Activated CD8-positive, alpha-beta T cell treated with anti-CD3 and anti-CD28 coated beads for 36 hours (primary cell): Measurements from ENCODE around the gene BCL7A. TPM values are rescaled to one million over a fixed set of nuclear protein-coding genes. Genes with fewer than 3 reads are reported as not detected.
A peak's percentile ranks its signal among the peaks of the same experiment; 100 is the strongest.

ENCODE experiments used
- ATAC-seq: fragments of 200-7000 bp; cut with Tn5 transposase; one replicate; pipeline ENCODE4 v1.10.0; 2021; ENCODE audit warnings: mild to moderate bottlenecking, moderate library complexity
- CTCF ChIA-PET: fragments of 350-600 bp; sonication (Branson Sonifier 250); formaldehyde crosslinking; loops from one replicate; lab custom pipeline; 2021; ENCODE audit warnings: antibody characterized with exemption; lab: Charles Lee
- POLR2A ChIA-PET: fragments of 350-600 bp; sonication (Branson Sonifier 250); formaldehyde crosslinking; loops from one replicate; lab custom pipeline; 2021; ENCODE audit warnings: antibody characterized with exemption; lab: Charles Lee
- DNase-seq: peaks from one replicate; pipeline ENCODE4 v3.0.0-alpha.2; 2020
- H3K27ac Mint-ChIP-seq: one replicate; pipeline ENCODE4 v1.8.0; 2021; ENCODE audit warnings: mild to moderate bottlenecking, mixed read lengths
- H3K27me3 Mint-ChIP-seq: one replicate; pipeline ENCODE4 v1.8.0; 2021; ENCODE audit warnings: mixed read lengths
- H3K36me3 Mint-ChIP-seq: one replicate; pipeline ENCODE4 v1.8.0; 2021; ENCODE audit warnings: low read depth, mixed read lengths
- H3K4me1 Mint-ChIP-seq: one replicate; pipeline ENCODE4 v1.8.0; 2021; ENCODE audit warnings: low read depth, mixed read lengths
- H3K4me3 Mint-ChIP-seq: one replicate; pipeline ENCODE4 v1.8.0; 2021; ENCODE audit warnings: mild to moderate bottlenecking, moderate library complexity, mixed read lengths
- H3K9me3 Mint-ChIP-seq: one replicate; pipeline ENCODE4 v1.8.0; 2021; ENCODE audit warnings: mixed read lengths
- CTCF ChIP-seq: fragments of 200-600 bp; IDR thresholded peaks from one replicate; pipeline ENCODE4 v1.8.0; 2022; ENCODE audit warnings: antibody characterized with exemption, mild to moderate bottlenecking
- intact Hi-C: fragments of 100-400 bp; cut with micrococcal nuclease; formaldehyde crosslinking; loops from one replicate; pipeline ENCODE4 v1.10.0; 2022
- total RNA-seq, 2 experiments: library from RNA; stranded (reverse); gene quantifications; one replicate each; pipeline ENCODE4 v1.2.3, GENCODE V29; 2021

The BCL7A gene
- total RNA-seq, 2 experiments from 2014 or later = 6.7 to 7.3 TPM

GRCh38 chr12:122024132-122024785 lies 2.6 kb downstream of the BCL7A start:
- Mint-ChIP-seq H3K27me3 (peaks cover 15% of the 10 kb centered on the region), H3K27ac (no peak overlapping the region), H3K36me3 (peaks cover 2% of the 10 kb centered on the region), H3K9me3 (no peaks in the 10 kb centered on the region), H3K4me1 (peaks cover 23% of the 10 kb centered on the region), H3K4me3 (no peak overlapping the region)
- POLR2A ChIA-PET = interaction anchor here (0.6 to 2.3 kb wide), 2 partner anchors 16 to 32 kb away, joined by 3 to 11 read pairs; no protein-coding TSS in a partner anchor
- ATAC-seq = no peak
- DNase-seq = no peak
- intact Hi-C loops = no loop called here
- no peak for TF ChIP-seq CTCF
- CTCF ChIA-PET = interaction anchor here (1.9 kb wide), 1 partner anchor 106 kb away, joined by 5 read pairs; the partner anchor contains the start of gene CFAP251

GRCh38 chr12:122026706-122027333 lies 5.1 kb downstream of the BCL7A start:
- Mint-ChIP-seq H3K27me3 (peaks cover 5% of the 10 kb centered on the region), H3K4me1 (peaks cover 23% of the 10 kb centered on the region), H3K4me3 (no peak overlapping the region), H3K27ac (no peak overlapping the region), H3K36me3 (peaks cover under 1% of the 10 kb centered on the region), H3K9me3 (no peaks in the 10 kb centered on the region)
- intact Hi-C loops = no loop called here
- ATAC-seq (no peak), DNase-seq (no peak)
- ChIA-PET POLR2A (interaction anchor here (0.6 to 1.0 kb wide), 2 partner anchors 16 to 42 kb away, joined by 3 read pairs; no protein-coding TSS in a partner anchor), CTCF (interaction anchor here (0.8 to 1.3 kb wide), 3 partner anchors 10 to 108 kb away, joined by 3 to 5 read pairs (median 3); partner anchors contain the start of gene CFAP251)
- no peak for TF ChIP-seq CTCF

- Mint-ChIP-seq H3K4me1 (peaks cover 21% of the 10 kb centered on the region), H3K9me3 (no peaks in the 10 kb centered on the region), H3K36me3 (no peaks in the 10 kb centered on the region), H3K27ac (no peak overlapping the region), H3K27me3 (peaks cover 3% of the 10 kb centered on the region), H3K4me3 (no peak overlapping the region)
- DNase-seq = no peak
- TF ChIP-seq CTCF = no peak
- intact Hi-C loops = no loop called here
- CTCF ChIA-PET = interaction anchor here (0.9 to 2.2 kb wide), 3 partner anchors 92 to 110 kb away, joined by 3 to 8 read pairs (median 3); partner anchors contain the start of gene CFAP251
- no peak for ATAC-seq
- POLR2A ChIA-PET = interaction anchor here (0.6 to 0.8 kb wide), 2 partner anchors 110 to 180 kb away, joined by 3 to 4 read pairs; partner anchors contain the start of gene CFAP251
Observed at GRCh38 chr12:122028165-122028904, 6.7 kb downstream of the BCL7A start.

GRCh38 chr12:122028905-122029560 lies 7.3 kb downstream of the BCL7A start:
- POLR2A ChIA-PET = no interaction called here
- peaks cover 2% of the 10 kb centered on the region for H3K27me3 Mint-ChIP-seq
- peaks cover 19% of the 10 kb centered on the region for H3K4me1 Mint-ChIP-seq
- intact Hi-C loops = no loop called here
- H3K9me3 Mint-ChIP-seq = no peaks in the 10 kb centered on the region
- ATAC-seq (peak; percentile 72), DNase-seq (peak; percentile 81)
- no peak for TF ChIP-seq CTCF
- H3K4me3 Mint-ChIP-seq = no peak overlapping the region
- CTCF ChIA-PET = interaction anchor here (0.9 to 2.2 kb wide), 5 partner anchors 25 to 235 kb away, joined by 3 to 8 read pairs (median 3); partner anchors contain the start of genes CFAP251 and RHOF
- no peak overlapping the region for H3K27ac Mint-ChIP-seq
- H3K36me3 Mint-ChIP-seq = no peaks in the 10 kb centered on the region
